Neural cell (in vitro differentiated cells): ENCODE data around the gene TIAM1. TPM values are rescaled to one million over a fixed set of nuclear protein-coding genes. Genes with fewer than 3 reads are reported as not detected.

Source experiments
- H2AFZ ChIP-seq: fragments of 200-600, 300-800 bp; sonication (generic), shearing (Covaris generic); 2 replicates; pipeline ENCODE4 v1.6.0; 2014; ENCODE audit warnings: low read depth, mild to moderate bottlenecking, antibody characterized with exemption, low read length, moderate library complexity
- H3F3A ChIP-seq: fragments of 200-600 bp; shearing (Covaris generic); 2 replicates; pipeline ENCODE4 v1.6.1; 2016; ENCODE audit warnings: mild to moderate bottlenecking, moderate library complexity, mixed read lengths, antibody characterized with exemption, low read length; ENCODE audit not compliant: insufficient read depth, poor library complexity, severe bottlenecking
- H3K27ac ChIP-seq: fragments of 200-600, 300-800 bp; sonication (generic), shearing (Covaris generic); 2 replicates; pipeline ENCODE4 v1.5.1; 2014; ENCODE audit warnings: mild to moderate bottlenecking, low read length, moderate library complexity
- H3K27me3 ChIP-seq: fragments of 300-800, 200-600 bp; sonication (generic), shearing (Covaris generic); 2 replicates; pipeline ENCODE4 v1.6.0; 2014; ENCODE audit warnings: mild to moderate bottlenecking, low read depth, low read length, moderate library complexity; ENCODE audit not compliant: insufficient read depth
- H3K36me3 ChIP-seq: fragments of 300-800, 200-600 bp; sonication (generic), shearing (Covaris generic); 2 replicates; pipeline ENCODE4 v1.5.1; 2014; ENCODE audit warnings: mild to moderate bottlenecking, antibody characterized with exemption, low read length, moderate library complexity; ENCODE audit not compliant: insufficient read depth
- H3K4me2 ChIP-seq: fragments of 300-800, 200-600 bp; sonication (generic), shearing (Covaris generic); 2 replicates; pipeline ENCODE4 v1.6.0; 2014; ENCODE audit warnings: mild to moderate bottlenecking, low read length
- H3K4me3 ChIP-seq: fragments of 300-800, 200-600 bp; sonication (generic), shearing (Covaris generic); 2 replicates; pipeline ENCODE4 v1.5.1; 2014; ENCODE audit warnings: mild to moderate bottlenecking, low read length, moderate library complexity
- H3K79me2 ChIP-seq: fragments of 200-600 bp; shearing (Covaris generic); replicated peaks from 2 replicates; pipeline ENCODE4 v1.6.0; 2014; ENCODE audit warnings: mild to moderate bottlenecking, low read length, moderate library complexity; ENCODE audit not compliant: insufficient read depth
- H3K9ac ChIP-seq: fragments of 300-800, 200-600 bp; sonication (generic), shearing (Covaris generic); 2 replicates; pipeline ENCODE4 v1.6.1; 2016; ENCODE audit warnings: mild to moderate bottlenecking, low read length, mixed read lengths
- H3K9me2 ChIP-seq: fragments of 200-600 bp; shearing (Covaris generic); 2 replicates; pipeline ENCODE4 v1.6.1; 2016; ENCODE audit warnings: mild to moderate bottlenecking, low read length, mixed read lengths; ENCODE audit not compliant: insufficient read depth
- H3K9me3 ChIP-seq: fragments of 200-600, 300-800 bp; sonication (generic), shearing (Covaris generic); 2 replicates; pipeline ENCODE4 v1.6.1; 2016; ENCODE audit warnings: mild to moderate bottlenecking, mixed run types, low read length, moderate library complexity, mixed read lengths
- H4K20me1 ChIP-seq: fragments of 200-600 bp; shearing (Covaris generic); 2 replicates; pipeline ENCODE4 v1.6.1; 2016; ENCODE audit warnings: mild to moderate bottlenecking, mixed run types; ENCODE audit not compliant: insufficient read depth
- CTCF ChIP-seq: fragments of 450-650 bp; IDR thresholded peaks from 2 replicates; pipeline ENCODE4 v1.5.1; 2014; ENCODE audit warnings: antibody characterized with exemption, mild to moderate bottlenecking, moderate library complexity; ENCODE audit not compliant: poor library complexity, severe bottlenecking
- EP300 ChIP-seq: fragments of 450-650 bp; conservative IDR thresholded peaks from 2 replicates; pipeline ENCODE4 v1.6.1; 2014; ENCODE audit warnings: antibody characterized with exemption, mild to moderate bottlenecking, moderate library complexity; ENCODE audit not compliant: poor library complexity, severe bottlenecking
- EZH2 ChIP-seq: fragments of 200-600, 300-800 bp; shearing (Covaris generic), sonication (generic); IDR thresholded peaks from 2 replicates; pipeline ENCODE4 v1.6.1; 2014; ENCODE audit warnings: antibody characterized with exemption, low read length, borderline replicate concordance, mild to moderate bottlenecking; ENCODE audit not compliant: insufficient read depth, poor library complexity, severe bottlenecking
- MXI1 ChIP-seq: fragments of 450-650 bp; conservative IDR thresholded peaks from 2 replicates; pipeline ENCODE4 v1.6.1; 2014; ENCODE audit warnings: antibody characterized with exemption, mild to moderate bottlenecking; ENCODE audit not compliant: poor library complexity, severe bottlenecking
- POLR2AphosphoS5 ChIP-seq: IDR thresholded peaks from 2 replicates; pipeline ENCODE4 v1.6.1; 2012
- RAD21 ChIP-seq: fragments of 450-650 bp; conservative IDR thresholded peaks from 2 replicates; pipeline ENCODE4 v1.6.1; 2014; ENCODE audit warnings: antibody characterized with exemption, mild to moderate bottlenecking, moderate library complexity
- REST ChIP-seq: IDR thresholded peaks from 2 replicates; pipeline ENCODE4 v1.6.1; 2012; ENCODE audit warnings: borderline replicate concordance
- SMC3 ChIP-seq: fragments of 450-650 bp; conservative IDR thresholded peaks from 2 replicates; pipeline ENCODE4 v1.6.1; 2014; ENCODE audit warnings: antibody characterized with exemption, mild to moderate bottlenecking, moderate library complexity; ENCODE audit not compliant: poor library complexity
- TAF1 ChIP-seq: IDR thresholded peaks from 2 replicates; pipeline ENCODE4 v1.6.1; 2012; ENCODE audit warnings: low read depth
- polyA plus RNA-seq: library from polyadenylated mRNA; depleted of rRNA; stranded (reverse); fragments of >200 nt; gene quantifications from 2 replicates; pipeline ENCODE4 v1.2.3, GENCODE V29; 2014

Gene TIAM1
- polyA plus RNA-seq, 1 donor from 2014 or later: 13.2 TPM

GRCh38 chr21:31349208-31349607 is 5.1 kb upstream of the TIAM1 start:
- no peaks in the 10 kb centered on the region for H3K27me3 ChIP-seq
- TF ChIP-seq POLR2AphosphoS5: no peak
- TF ChIP-seq REST: no peak
- no peak for TF ChIP-seq CTCF
- TF ChIP-seq EZH2: no peak
- TF ChIP-seq SMC3: no peak
- no peak for TF ChIP-seq TAF1
- no peak for TF ChIP-seq MXI1
- TF ChIP-seq RAD21: no peak
- no peak for TF ChIP-seq EP300
- H3K27ac ChIP-seq: no peak overlapping the region
- H3F3A ChIP-seq: no peaks in the 10 kb centered on the region
- no peaks in the 10 kb centered on the region for H3K9me2 ChIP-seq
- no peak overlapping the region for H3K9ac ChIP-seq
- no peaks in the 10 kb centered on the region for H3K36me3 ChIP-seq
- no peak overlapping the region for H2AFZ ChIP-seq
- H3K4me3 ChIP-seq: no peak overlapping the region
- no peaks in the 10 kb centered on the region for H3K79me2 ChIP-seq
- no peaks in the 10 kb centered on the region for H4K20me1 ChIP-seq
- peaks cover 7% of the 10 kb centered on the region for H3K9me3 ChIP-seq
- H3K4me2 ChIP-seq: no peak overlapping the region

DNA sequence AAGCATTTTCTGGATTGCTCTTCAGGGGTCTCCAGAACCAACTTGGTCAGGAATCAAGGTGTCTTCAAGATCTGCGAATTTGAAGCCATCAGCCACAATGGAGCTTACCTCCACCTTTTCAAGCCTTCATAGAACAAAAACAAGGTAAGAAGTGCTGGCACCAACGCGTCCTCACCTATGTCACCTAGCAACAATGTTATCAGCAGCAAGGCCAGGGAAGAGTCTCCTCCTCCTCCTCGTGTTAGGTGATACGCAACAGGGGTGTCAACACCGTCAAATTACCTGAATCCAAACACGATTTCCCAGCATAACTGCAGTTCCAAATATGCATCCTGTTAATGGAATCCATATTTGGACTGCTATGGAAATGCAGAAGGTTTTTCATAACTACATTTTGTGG is 4.1 kb upstream of the TIAM1 start:
- Histone ChIP-seq H2AFZ (no peak overlapping the region), H3K9me2 (no peaks in the 10 kb centered on the region), H3F3A (no peaks in the 10 kb centered on the region), H4K20me1 (no peaks in the 10 kb centered on the region), H3K27me3 (peaks cover 7% of the 10 kb centered on the region), H3K9ac (no peak overlapping the region), H3K4me3 (no peak overlapping the region), H3K4me2 (no peak overlapping the region), H3K27ac (no peak overlapping the region), H3K36me3 (no peaks in the 10 kb centered on the region), H3K79me2 (no peaks in the 10 kb centered on the region), H3K9me3 (peaks cover 7% of the 10 kb centered on the region)
- no peak for TF ChIP-seq EZH2
- no peak for TF ChIP-seq MXI1
- TF ChIP-seq CTCF: no peak
- no peak for TF ChIP-seq TAF1
- no peak for TF ChIP-seq SMC3
- no peak for TF ChIP-seq RAD21
- no peak for TF ChIP-seq POLR2AphosphoS5
- no peak for TF ChIP-seq REST
- TF ChIP-seq EP300: no peak
